NB4 (cell line): Measurements from ENCODE around the gene UFD1.

ENCODE experiments used
- MYC ChIP-seq: IDR thresholded peaks from 2 replicates; pipeline ENCODE4 v1.6.1; 2011; ENCODE audit warnings: low read depth, low read length
- POLR2A ChIP-seq: IDR thresholded peaks from 2 replicates; pipeline ENCODE4 v1.6.1; 2011; ENCODE audit warnings: mild to moderate bottlenecking; ENCODE audit not compliant: insufficient read length; ENCODE audit errors: extremely low read depth
- TF ChIP-seq, protein P1 (sequence below): IDR thresholded peaks from one replicate; pipeline ENCODE4 v1.5.1; 2012; ENCODE audit warnings: low read depth, low read length
- TF ChIP-seq, protein P2 (sequence below): IDR thresholded peaks from 2 replicates; pipeline ENCODE4 v1.6.1; 2011; ENCODE audit warnings: low read depth, low read length

DNA sequence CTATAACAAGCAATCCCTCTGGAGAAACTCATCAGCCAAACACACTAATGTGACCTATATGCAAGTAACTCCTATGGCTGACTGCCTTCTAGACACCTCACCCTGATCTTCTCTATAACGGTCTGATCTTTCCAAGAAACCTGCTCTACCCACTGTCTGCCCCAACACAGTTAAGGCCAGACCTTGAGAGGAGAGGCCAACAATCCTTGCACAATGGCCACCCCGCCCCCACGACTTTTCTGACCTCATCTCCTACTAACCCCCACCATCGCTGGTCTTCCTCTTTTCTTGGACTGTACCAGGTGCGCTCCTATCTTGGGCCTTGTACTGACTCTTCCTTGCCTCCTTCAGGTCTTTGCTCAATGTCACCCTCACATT, 59.9 kb downstream of the UFD1 start:
- TF ChIP-seq, protein P1, sequence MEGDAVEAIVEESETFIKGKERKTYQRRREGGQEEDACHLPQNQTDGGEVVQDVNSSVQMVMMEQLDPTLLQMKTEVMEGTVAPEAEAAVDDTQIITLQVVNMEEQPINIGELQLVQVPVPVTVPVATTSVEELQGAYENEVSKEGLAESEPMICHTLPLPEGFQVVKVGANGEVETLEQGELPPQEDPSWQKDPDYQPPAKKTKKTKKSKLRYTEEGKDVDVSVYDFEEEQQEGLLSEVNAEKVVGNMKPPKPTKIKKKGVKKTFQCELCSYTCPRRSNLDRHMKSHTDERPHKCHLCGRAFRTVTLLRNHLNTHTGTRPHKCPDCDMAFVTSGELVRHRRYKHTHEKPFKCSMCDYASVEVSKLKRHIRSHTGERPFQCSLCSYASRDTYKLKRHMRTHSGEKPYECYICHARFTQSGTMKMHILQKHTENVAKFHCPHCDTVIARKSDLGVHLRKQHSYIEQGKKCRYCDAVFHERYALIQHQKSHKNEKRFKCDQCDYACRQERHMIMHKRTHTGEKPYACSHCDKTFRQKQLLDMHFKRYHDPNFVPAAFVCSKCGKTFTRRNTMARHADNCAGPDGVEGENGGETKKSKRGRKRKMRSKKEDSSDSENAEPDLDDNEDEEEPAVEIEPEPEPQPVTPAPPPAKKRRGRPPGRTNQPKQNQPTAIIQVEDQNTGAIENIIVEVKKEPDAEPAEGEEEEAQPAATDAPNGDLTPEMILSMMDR = no peak
- TF ChIP-seq, protein P2, sequence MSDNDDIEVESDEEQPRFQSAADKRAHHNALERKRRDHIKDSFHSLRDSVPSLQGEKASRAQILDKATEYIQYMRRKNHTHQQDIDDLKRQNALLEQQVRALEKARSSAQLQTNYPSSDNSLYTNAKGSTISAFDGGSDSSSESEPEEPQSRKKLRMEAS = peak; percentile 43
- TF ChIP-seq MYC (no peak), POLR2A (no peak)
